NCI-H146 treated with DMSO at 0.1 percent for 48 hours (cell line): Measurements from ENCODE around the gene GCNT2.
"Not testable (repeated sequence)": the region's sequence is repeated elsewhere in the genome, so short reads cannot be mapped to it uniquely, and the experiment has no call there.

Source experiments
- DNase-seq: peaks from one replicate; lab custom pipeline; 2025; ENCODE audit not compliant: unreplicated experiment; lab: John Stamatoyannopoulos, UW

Gene GCNT2

DNA sequence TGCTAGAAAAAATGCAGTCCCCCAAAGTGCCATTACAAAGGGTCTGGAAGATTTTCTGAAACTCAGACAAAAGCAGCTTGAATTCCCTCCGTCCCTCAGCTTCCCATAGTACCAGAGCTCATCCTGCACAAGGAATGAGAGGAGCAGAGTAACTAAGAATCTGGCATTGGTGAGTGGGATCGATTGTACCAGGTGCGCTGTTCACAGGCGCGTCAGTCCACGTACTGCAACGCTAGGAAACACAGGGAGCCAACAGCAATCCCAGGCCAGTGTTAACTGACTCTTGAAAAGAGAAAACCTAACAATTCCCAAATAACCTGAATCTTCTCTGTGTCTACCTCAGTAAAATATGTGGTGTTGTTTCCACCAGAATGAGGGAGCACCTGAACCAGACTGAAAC, 77.9 kb downstream of the GCNT2 start:
- no peak for DNase-seq

DNA sequence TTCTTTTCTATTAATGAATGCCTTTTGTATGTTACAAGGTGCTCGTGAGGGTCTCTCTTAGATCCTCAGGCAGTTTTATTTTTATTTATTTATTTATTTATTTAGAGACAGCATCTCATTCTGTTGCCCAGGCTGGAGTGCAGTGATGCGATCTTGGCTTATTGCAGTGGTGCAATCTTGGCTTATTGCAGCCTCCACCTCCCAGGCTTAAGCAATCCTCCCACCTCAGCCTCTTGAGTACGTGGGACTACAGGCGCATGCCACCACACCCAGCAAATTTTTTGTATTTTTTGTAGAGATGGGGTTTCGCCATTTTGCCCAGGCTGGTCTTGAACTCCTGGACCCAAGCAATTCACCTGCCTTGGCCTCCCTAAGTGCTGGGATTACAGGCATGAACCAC, 79.5 kb downstream of the GCNT2 start:
- DNase-seq, result not testable (repeated sequence)

GRCh38 chr6:10603219-10603618, 82.1 kb downstream of the GCNT2 start:
- no peak for DNase-seq

DNA sequence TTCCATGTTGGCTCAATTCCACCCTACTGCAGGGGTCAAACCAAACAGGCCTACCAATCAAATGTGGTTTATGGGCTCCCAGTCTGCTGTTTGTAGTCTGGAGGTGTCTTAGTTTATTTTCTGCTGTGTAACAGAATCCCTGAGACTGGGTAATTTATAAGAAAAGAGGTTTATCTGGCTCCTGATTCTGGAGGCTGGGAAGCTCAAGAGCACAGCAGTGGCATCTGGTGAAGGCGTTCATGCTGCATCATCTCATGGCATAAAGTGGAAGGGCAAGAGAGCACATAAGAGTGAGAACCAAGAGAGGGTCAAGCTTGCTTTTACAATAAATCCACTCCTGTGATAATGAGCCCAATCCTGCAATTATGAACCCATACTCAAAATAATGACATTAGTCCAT, 87.9 kb downstream of the GCNT2 start:
- DNase-seq, result no peak

GRCh38 chr6:10610289-10610688, 89.1 kb downstream of the GCNT2 start:
- no peak for DNase-seq

DNA sequence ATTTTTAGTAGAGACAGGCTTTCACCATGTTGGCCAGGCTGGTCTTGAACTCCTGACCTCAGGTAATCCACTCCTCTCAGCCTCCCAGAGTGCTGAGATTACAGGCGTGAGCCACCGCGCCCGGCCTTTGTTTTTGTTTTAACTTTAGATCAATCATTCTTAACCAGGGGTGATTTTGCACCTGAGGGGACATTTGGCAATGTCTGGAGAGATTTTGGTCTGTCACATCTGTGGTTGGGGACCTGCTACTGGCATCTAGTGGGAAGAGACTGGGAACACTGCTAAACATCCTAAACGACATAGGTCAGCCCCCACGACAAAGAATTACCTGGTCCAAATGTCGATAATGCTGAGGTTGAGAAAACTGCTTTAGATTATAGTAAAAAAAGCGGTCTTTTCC, 91.0 kb downstream of the GCNT2 start:
- no peak for DNase-seq

GRCh38 chr6:10613077-10613476, 91.9 kb downstream of the GCNT2 start:
- DNase-seq, result no peak

DNA sequence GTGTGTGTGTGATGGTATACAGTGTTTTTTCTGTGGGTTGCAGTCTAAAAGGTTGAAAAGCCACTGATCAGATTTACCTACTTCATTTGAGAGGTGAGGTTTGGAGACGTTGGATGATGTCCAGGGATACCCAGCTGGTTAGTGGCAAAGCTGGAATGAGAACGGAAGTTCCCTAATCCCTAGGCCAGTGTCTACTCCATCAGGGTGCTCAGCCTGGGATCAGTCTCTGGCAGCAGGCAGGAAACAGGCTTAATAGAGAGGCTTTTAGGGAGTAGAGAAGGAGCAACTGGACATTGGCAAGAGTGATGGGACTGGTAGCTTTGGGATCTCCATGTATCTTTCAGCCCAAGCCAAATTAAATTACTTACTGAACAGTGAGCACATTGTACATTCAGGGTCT, 92.6 kb downstream of the GCNT2 start:
- no peak for DNase-seq

DNA sequence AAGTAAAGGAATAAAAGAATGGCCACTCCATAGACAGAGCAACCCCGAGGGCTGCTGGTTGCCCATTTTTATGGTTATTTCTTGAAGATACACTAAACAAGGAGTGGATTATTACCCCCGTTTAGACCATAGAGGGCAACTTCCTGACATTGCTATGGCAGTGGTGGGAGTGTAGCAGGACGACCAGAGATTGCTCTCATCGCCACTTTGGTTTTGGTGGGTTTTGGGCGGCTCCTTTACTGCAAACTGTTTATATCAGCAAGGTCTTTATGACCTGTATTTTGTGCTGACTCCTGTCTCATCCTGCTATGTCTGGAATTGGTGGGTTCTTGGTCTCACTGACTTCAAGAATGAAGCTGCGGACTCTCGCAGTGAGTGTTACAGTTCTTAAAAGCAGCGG, 94.5 kb downstream of the GCNT2 start:
- DNase-seq, result no peak

- not testable (repeated sequence) for DNase-seq
Measured at GRCh38 chr6:10616266-10616665, 95.1 kb downstream of the GCNT2 start.

- no peak for DNase-seq
Measured at GRCh38 chr6:10617008-10617696, 96.0 kb downstream of the GCNT2 start.

- no peak for DNase-seq
Measured at GRCh38 chr6:10618409-10618808, 97.3 kb downstream of the GCNT2 start.

GRCh38 chr6:10621213-10621612, 100.1 kb downstream of the GCNT2 start:
- DNase-seq, result no peak

GRCh38 chr6:10621847-10622246, 100.7 kb downstream of the GCNT2 start:
- no peak for DNase-seq

DNA sequence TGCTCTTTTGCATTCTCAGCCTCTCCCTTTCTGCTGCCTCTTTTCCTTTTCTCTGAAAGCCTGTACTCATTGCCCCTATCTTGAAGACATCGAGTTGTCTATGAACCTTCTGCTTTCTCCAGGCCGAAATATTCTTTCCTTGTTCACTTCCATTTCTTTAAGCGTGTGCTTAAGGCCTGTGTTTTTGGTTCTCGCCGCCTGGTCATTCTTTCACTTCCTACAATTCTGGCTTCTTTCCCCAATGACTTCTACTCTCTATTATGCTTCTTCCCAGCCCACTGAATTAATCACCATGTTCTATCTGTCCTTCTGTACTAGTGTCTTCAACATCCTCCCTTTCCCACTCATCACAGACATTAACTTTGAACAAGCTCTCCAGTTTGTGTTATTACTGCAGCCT, 103.7 kb downstream of the GCNT2 start:
- DNase-seq, result no peak

GRCh38 chr6:10626154-10626741, 105.1 kb downstream of the GCNT2 start:
- no peak for DNase-seq

DNA sequence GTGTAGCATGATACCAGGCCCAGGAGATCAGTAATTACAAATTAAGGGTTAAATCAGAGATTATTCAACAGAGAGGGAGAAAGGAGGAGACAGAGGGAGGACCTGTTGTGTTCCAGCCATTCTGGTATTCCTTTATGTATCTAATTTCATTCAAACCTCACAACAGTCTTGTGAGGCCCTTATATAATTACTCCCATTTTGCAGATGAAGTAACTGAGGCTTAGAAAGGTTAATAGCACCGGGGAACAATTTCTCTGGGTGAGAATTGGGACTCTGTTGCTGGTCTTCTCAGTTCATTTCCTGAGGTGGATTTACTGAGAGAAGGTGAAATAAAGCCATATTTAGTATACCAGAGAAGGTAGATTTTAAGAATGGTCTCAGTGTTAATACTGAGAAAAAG, 106.6 kb downstream of the GCNT2 start:
- DNase-seq, result no peak

GRCh38 chr6:10630178-10630577, 109.0 kb downstream of the GCNT2 start:
- no peak for DNase-seq

DNA sequence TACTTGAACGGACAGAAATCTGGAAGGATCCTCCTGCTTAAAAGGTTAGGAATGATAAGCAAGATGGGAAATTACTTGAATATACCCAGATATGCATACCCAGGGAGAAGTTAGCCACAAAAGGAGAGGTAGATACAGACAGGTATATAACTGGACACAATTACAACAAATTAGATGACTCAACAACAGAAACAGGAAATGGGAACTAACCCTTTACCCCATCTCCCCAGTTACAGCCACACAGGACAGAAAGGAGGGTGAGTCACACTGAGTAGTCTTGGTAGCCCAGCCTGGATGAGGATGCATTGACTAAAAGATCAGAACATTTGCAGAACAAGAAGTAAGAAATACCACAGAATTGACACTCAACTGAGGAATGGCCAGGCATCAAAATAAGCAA, 112.1 kb downstream of the GCNT2 start:
- no peak for DNase-seq

DNA sequence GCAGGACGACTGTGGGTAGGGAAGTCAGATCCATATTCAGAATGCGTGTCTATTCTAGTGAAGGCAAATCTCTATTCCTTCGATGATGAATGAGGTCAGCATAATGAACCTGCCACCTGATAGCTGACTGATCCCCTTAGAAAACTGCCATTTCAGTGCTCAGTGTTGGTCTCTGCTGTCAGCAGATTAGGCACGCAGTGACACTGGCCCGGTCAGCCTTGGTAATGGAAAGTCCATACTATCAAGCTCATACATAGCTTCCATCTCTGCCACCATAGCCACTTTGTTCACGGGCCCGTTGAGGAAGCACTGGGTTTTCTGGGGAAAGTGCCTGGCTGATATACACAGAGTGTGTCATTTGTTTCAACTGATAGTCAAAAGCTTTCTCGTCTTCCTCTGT, 119.3 kb downstream of the GCNT2 start:
- DNase-seq, result no peak

- DNase-seq, result no peak
Measured at GRCh38 chr6:10641528-10641927, 120.4 kb downstream of the GCNT2 start.

- no peak for DNase-seq
Measured at GRCh38 chr6:10643201-10643651, 122.1 kb downstream of the GCNT2 start.

- no peak for DNase-seq
Measured at GRCh38 chr6:10644225-10644624, 123.1 kb downstream of the GCNT2 start.
